ENCODE results near the gene LTO1. TPM values are rescaled to one million over a fixed set of nuclear protein-coding genes. Genes with fewer than 3 reads are reported as not detected.

LTO1 gene
- total and polyA plus RNA-seq, 2 of the 13 experiments (the other 11 are each of a cell fraction or from before 2014, with no cell fraction given) = 11.8 to 15.0 TPM

GRCh38 chr11:69647761-69648497 lies 27.2 kb downstream of the LTO1 start (continued):
- TF ChIP-seq BRF2 (CRISPR knock-in tag; IDR thresholded peaks at IDR 0.05) = no peak
- no peak for TF ChIP-seq SMARCE1 (IDR thresholded peaks at IDR 0.05; ENCODE audit: borderline replicate concordance)
- TF ChIP-seq POLR2G (IDR thresholded peaks at IDR 0.05; ENCODE audit: low read depth, low read length) = 0 out of 2 replicates have a peak, but pooled peaks have one; percentile 10
- TF ChIP-seq ZNF317 (CRISPR knock-in tag; IDR thresholded peaks at IDR 0.05) = no peak
- no peak for TF ChIP-seq SRY (CRISPR knock-in tag; IDR thresholded peaks at IDR 0.05)
- no peak for TF ChIP-seq ZFYVE20 (CRISPR knock-in tag; IDR thresholded peaks at IDR 0.05; ENCODE audit: borderline replicate concordance, low read depth)
- TF ChIP-seq ZMYM3 (CRISPR knock-in tag; IDR thresholded peaks at IDR 0.05) = no peak
- no peak for TF ChIP-seq SIX4 (CRISPR knock-in tag; IDR thresholded peaks at IDR 0.05)
- TF ChIP-seq IKZF1 (IDR thresholded peaks at IDR 0.05) = no peak
- TF ChIP-seq HBP1 (CRISPR knock-in tag; IDR thresholded peaks at IDR 0.05; ENCODE audit: low read depth) = no peak
- TF ChIP-seq ZNF383 (CRISPR knock-in tag; IDR thresholded peaks at IDR 0.05; ENCODE audit: borderline replicate concordance) = no peak
- no peak for TF ChIP-seq ZNF75D (CRISPR knock-in tag; IDR thresholded peaks at IDR 0.05; ENCODE audit: borderline replicate concordance)
- no peak for TF ChIP-seq RBM39 (IDR thresholded peaks at IDR 0.05; ENCODE audit: low read depth, low read length, poor library complexity, severe bottlenecking)
- TF ChIP-seq FOXK1 (CRISPR knock-in tag; IDR thresholded peaks at IDR 0.05; ENCODE audit: borderline replicate concordance, low read depth) = no peak
- 0 out of 2 replicates have a peak, but pooled peaks have one; percentile 12 for TF ChIP-seq SSRP1 (CRISPR knock-in tag; IDR thresholded peaks at IDR 0.05)
- TF ChIP-seq KDM2A (CRISPR knock-in tag; IDR thresholded peaks at IDR 0.05; ENCODE audit: borderline replicate concordance, low read depth) = no peak
- no peak for TF ChIP-seq ZBTB42 (CRISPR knock-in tag; IDR thresholded peaks at IDR 0.05)
- peak; percentile 91 for TF ChIP-seq AGO2 (optimal IDR thresholded peaks at IDR 0.05; ENCODE audit: low read depth, low read length)
- no peak for TF ChIP-seq ZNF407 (CRISPR knock-in tag; IDR thresholded peaks at IDR 0.05; ENCODE audit: not compliant biosample characterization)
- no peak for TF ChIP-seq AKAP8 (CRISPR knock-in tag; IDR thresholded peaks at IDR 0.05)

Measured in HepG2 (cell line).